Measurements from ENCODE around the gene AADACL4. TPM values are rescaled to one million over a fixed set of nuclear protein-coding genes. Genes with fewer than 3 reads are reported as not detected.
A peak's percentile ranks its signal among the peaks of the same experiment; 100 is the strongest.

The AADACL4 gene
- total and polyA plus RNA-seq, 9 of the 15 experiments (the other 6 are each of a cell fraction or from before 2014, with no cell fraction given): not detected

DNA sequence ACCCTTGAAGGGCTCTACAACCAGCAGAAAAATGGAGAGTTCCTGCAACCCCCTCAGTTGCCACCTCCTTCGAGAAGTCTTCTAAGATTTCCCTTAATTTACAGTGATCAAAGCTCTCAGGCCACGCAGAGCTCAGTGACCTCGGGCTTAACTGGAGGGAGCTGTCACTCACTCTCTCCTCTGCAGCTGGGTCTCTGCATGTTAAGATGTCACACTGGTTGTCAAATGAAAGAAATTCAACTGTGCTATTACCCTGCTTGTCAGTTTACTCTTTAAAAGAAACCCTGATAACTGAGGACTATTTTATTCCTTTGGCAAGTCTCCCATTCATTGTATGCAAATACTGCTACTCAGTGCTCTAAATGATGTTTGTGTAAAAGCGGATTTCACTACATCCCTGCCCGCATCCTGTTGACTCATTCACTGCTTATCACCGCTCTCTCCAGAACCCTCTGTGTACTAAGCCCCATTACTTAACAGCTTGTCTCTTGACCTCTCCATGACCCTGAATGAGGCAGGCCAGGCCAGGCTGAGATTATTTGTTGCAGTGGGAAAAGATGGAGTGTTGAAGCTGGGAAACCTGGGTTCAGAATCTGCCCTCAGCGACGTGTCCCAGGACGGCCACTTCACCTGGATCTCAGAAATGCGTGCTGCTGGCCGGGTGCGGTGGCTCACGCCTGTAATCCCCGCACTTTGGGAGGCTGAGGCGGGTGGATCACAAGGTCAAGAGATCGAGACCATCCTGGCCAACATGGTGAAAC lies 39.6 kb upstream of the AADACL4 start (continued):
- TF ChIP-seq ZFP30 (CRISPR knock-in tag; IDR thresholded peaks at IDR 0.05; ENCODE audit: borderline replicate concordance) (no peak), NR4A1 (CRISPR knock-in tag; IDR thresholded peaks at IDR 0.05) (no peak), NR4A1 (tag; IDR thresholded peaks at IDR 0.05) (no peak), ZNF253 (CRISPR knock-in tag; conservative IDR thresholded peaks at IDR 0.05) (no peak), ZNF3 (CRISPR knock-in tag; IDR thresholded peaks at IDR 0.05) (no peak), ZNF445 (CRISPR knock-in tag; IDR thresholded peaks at IDR 0.05; ENCODE audit: low read depth) (no peak), GATAD2A (IDR thresholded peaks at IDR 0.05) (peak; percentile 65; the same call in 1 of the 2 replicates), ZEB2 (IDR thresholded peaks at IDR 0.05) (peak; percentile 86), SMAD4 (CRISPR knock-in tag; conservative IDR thresholded peaks at IDR 0.05) (peak; percentile 97), ESRRB (CRISPR knock-in tag; IDR thresholded peaks at IDR 0.05; ENCODE audit: borderline replicate concordance) (no peak), ETV1 (tag; conservative IDR thresholded peaks at IDR 0.05; ENCODE audit: low read depth) (peak; percentile 99), GABPB2 (CRISPR knock-in tag; conservative IDR thresholded peaks at IDR 0.05) (0 out of 2 replicates have a peak, but pooled peaks have one; percentile 42), CREB1 (IDR thresholded peaks at IDR 0.05) (peak; percentile 46; the same call in 1 of the 2 replicates), CREB1 (CRISPR knock-in tag; IDR thresholded peaks at IDR 0.05) (no peak), ZNF239 (CRISPR knock-in tag; IDR thresholded peaks at IDR 0.05) (peak; percentile 78), NCOA1 (IDR thresholded peaks at IDR 0.05; ENCODE audit: low read depth) (peak; percentile 93), TCFL5 (CRISPR knock-in tag; conservative IDR thresholded peaks at IDR 0.05) (no peak), ZNF324 (CRISPR knock-in tag; IDR thresholded peaks at IDR 0.05) (no peak), CREM (IDR thresholded peaks at IDR 0.05; ENCODE audit: low read depth) (peak; percentile 76; the same call in 1 of the 2 replicates)
- TF ChIP-seq, protein P1, sequence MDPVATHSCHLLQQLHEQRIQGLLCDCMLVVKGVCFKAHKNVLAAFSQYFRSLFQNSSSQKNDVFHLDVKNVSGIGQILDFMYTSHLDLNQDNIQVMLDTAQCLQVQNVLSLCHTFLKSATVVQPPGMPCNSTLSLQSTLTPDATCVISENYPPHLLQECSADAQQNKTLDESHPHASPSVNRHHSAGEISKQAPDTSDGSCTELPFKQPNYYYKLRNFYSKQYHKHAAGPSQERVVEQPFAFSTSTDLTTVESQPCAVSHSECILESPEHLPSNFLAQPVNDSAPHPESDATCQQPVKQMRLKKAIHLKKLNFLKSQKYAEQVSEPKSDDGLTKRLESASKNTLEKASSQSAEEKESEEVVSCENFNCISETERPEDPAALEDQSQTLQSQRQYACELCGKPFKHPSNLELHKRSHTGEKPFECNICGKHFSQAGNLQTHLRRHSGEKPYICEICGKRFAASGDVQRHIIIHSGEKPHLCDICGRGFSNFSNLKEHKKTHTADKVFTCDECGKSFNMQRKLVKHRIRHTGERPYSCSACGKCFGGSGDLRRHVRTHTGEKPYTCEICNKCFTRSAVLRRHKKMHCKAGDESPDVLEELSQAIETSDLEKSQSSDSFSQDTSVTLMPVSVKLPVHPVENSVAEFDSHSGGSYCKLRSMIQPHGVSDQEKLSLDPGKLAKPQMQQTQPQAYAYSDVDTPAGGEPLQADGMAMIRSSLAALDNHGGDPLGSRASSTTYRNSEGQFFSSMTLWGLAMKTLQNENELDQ (CRISPR knock-in tag; IDR thresholded peaks at IDR 0.05; ENCODE audit: borderline replicate concordance): 0 out of 2 replicates have a peak, but pooled peaks have one; percentile 27
- TF ChIP-seq, protein P2, sequence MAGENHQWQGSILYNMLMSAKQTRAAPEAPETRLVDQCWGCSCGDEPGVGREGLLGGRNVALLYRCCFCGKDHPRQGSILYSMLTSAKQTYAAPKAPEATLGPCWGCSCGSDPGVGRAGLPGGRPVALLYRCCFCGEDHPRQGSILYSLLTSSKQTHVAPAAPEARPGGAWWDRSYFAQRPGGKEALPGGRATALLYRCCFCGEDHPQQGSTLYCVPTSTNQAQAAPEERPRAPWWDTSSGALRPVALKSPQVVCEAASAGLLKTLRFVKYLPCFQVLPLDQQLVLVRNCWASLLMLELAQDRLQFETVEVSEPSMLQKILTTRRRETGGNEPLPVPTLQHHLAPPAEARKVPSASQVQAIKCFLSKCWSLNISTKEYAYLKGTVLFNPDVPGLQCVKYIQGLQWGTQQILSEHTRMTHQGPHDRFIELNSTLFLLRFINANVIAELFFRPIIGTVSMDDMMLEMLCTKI (IDR thresholded peaks at IDR 0.05; ENCODE audit: partially characterized antibody): no peak
- TF ChIP-seq, protein P3, sequence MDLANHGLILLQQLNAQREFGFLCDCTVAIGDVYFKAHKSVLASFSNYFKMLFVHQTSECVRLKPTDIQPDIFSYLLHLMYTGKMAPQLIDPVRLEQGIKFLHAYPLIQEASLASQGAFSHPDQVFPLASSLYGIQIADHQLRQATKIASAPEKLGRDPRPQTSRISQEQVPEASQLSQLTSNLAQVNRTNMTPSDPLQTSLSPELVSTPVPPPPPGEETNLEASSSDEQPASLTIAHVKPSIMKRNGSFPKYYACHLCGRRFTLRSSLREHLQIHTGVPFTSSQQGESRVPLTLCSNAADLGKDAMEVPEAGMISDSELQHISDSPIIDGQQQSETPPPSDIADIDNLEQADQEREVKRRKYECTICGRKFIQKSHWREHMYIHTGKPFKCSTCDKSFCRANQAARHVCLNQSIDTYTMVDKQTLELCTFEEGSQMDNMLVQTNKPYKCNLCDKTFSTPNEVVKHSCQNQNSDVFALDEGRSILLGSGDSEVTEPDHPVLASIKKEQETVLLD (IDR thresholded peaks at IDR 0.05): no peak; the same call in 1 of the 2 replicates
- TF ChIP-seq, protein P4, sequence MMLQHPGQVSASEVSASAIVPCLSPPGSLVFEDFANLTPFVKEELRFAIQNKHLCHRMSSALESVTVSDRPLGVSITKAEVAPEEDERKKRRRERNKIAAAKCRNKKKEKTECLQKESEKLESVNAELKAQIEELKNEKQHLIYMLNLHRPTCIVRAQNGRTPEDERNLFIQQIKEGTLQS (IDR thresholded peaks at IDR 0.05): peak; percentile 97
- TF ChIP-seq, protein P4 (CRISPR knock-in tag; conservative IDR thresholded peaks at IDR 0.05): peak; percentile 97

Measured in K562 (cell line).